ENCODE results near the gene MT1X.
"Not testable (repeated sequence)": the region's sequence is repeated elsewhere in the genome, so short reads cannot be mapped to it uniquely, and the experiment has no call there.

The MT1X gene

GRCh38 chr16:56653218-56653617 is 29.1 kb upstream of the MT1X start:
- no peak for DNase-seq (ENCODE audit: low read depth in 2 of 2)

GRCh38 chr16:56657555-56658326 is 24.5 kb upstream of the MT1X start, which contains the start of gene MT1F:
MT1F (plus strand) TSS chr16:56657959; CDS start chr16:56658059, 100 bp downstream.
- DNase-seq (ENCODE audit: low read depth in 2 of 2): peak; percentile 60 to 69

- no peak for DNase-seq (ENCODE audit: low read depth in 2 of 2)
These were observed 23.9 kb upstream of the MT1X start for GRCh38 chr16:56658327-56658875.

GRCh38 chr16:56662357-56663354 is 19.6 kb upstream of the MT1X start:
- DNase-seq (ENCODE audit: low read depth in 2 of 2): peak in 1 of 2 donors; percentile 36

- no peak for DNase-seq (ENCODE audit: low read depth in 2 of 2)
These were observed 17.8 kb upstream of the MT1X start for GRCh38 chr16:56664506-56664905.

- not testable (repeated sequence) for DNase-seq (ENCODE audit: low read depth in 2 of 2)
These were observed 16.7 kb upstream of the MT1X start for GRCh38 chr16:56665286-56666261.

GRCh38 chr16:56667581-56668571 is 14.4 kb upstream of the MT1X start, which contains the start of gene MT1G:
MT1G (minus strand) TSS chr16:56668065; CDS start chr16:56667993, 72 bp downstream.
- DNase-seq (ENCODE audit: low read depth in 2 of 2): peak; percentile 39 to 55

- DNase-seq (ENCODE audit: low read depth in 2 of 2): peak; percentile 41 to 52
These were observed 13.0 kb upstream of the MT1X start, which contains the start of gene MT1H for GRCh38 chr16:56669005-56669839. MT1H (plus strand) TSS chr16:56669814; CDS start chr16:56669885, 71 bp downstream.

GRCh38 chr16:56669840-56670619 is 12.2 kb upstream of the MT1X start:
- DNase-seq (ENCODE audit: low read depth in 2 of 2): no peak

- DNase-seq (ENCODE audit: low read depth in 2 of 2): no peak
These were observed 11.7 kb upstream of the MT1X start for GRCh38 chr16:56670620-56670934.

- not testable (repeated sequence) for DNase-seq (ENCODE audit: low read depth in 2 of 2)
These were observed 10.6 kb upstream of the MT1X start for GRCh38 chr16:56671691-56672090.

GRCh38 chr16:56672171-56672570 is 10.1 kb upstream of the MT1X start:
- DNase-seq (ENCODE audit: low read depth in 2 of 2): not testable (repeated sequence)

- DNase-seq (ENCODE audit: low read depth in 2 of 2): no peak
These were observed 9.3 kb upstream of the MT1X start for GRCh38 chr16:56672761-56673536.

GRCh38 chr16:56673921-56674320 is 8.3 kb upstream of the MT1X start:
- no peak for DNase-seq (ENCODE audit: low read depth in 2 of 2)

- DNase-seq (ENCODE audit: low read depth in 2 of 2): not testable (repeated sequence)
These were observed 7.7 kb upstream of the MT1X start for GRCh38 chr16:56674570-56674969.

- peak; percentile 61 for DNase-seq (ENCODE audit: low read depth in 2 of 2)
These were observed 6.5 kb upstream of the MT1X start for GRCh38 chr16:56675685-56676210.

- no peak for DNase-seq (ENCODE audit: low read depth in 2 of 2)
These were observed 4.8 kb upstream of the MT1X start for GRCh38 chr16:56677474-56677873.
